ENCODE results near the gene MRPL42.
"Not testable (repeated sequence)": the region's sequence is repeated elsewhere in the genome, so short reads cannot be mapped to it uniquely, and the experiment has no call there.

Gene MRPL42

DNA sequence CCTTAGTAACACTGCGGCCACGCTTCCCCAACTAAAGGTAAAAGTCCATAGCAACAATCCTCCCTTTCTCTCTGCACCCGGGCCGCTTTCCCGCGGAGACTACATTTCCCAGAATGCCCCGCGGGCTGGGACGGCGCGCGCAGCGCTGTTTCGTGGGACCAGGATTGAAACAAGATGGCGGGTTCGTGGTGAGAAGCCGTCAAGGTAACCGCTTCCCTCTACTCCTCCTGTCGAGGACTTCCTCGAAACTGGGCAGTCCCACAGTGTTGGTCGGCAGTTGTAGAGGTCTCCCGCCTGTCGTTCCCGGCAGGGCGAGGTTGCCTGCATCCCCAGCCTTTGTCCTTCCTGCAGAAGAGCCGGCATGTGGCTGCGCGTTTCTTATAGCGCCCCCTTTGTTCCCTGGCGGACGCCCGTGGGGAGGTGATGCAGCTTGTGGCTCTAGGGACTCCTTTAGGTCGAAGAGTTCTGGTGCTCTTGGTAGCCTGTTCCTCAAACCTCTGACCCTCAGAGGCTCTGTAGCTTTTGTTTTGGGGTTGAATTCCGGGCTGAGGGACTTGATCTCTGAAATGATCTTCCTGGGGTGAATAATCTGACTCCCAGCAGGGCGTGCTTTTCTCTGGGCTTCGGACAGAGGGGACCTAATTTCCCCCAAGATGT, at the start of gene MRPL42:
Gene MRPL42 (plus strand): TSS at position 164 of the 657 bp plus-strand sequence. CDS start 1,772 bp downstream, outside the sequence.
- DNase-seq = peak; percentile 98

DNA sequence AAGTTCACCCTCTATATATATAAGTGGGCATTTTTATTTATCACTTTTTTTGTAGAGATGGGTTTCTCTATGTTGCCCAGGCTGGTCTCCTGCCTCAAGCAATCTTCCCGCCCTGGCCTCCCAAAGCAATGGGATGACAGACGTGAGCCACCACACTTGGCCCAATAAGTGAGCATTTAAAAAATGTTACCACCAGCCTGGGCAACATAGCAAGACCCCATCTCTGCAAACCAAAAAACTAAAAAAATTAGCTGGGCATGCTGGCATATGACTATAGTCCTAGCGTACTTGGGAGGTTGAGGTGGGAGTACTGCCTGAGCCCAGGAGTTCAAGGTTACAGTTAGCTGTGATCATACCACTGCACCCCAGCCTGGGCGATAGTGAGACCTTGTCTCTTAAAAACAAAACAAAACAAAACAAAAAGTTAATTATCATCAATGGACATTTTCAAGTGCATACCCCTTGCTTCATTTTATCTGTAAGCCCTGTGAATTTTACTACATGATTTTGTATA, 49.3 kb upstream of the MRPL42 start:
- DNase-seq = no peak

DNA sequence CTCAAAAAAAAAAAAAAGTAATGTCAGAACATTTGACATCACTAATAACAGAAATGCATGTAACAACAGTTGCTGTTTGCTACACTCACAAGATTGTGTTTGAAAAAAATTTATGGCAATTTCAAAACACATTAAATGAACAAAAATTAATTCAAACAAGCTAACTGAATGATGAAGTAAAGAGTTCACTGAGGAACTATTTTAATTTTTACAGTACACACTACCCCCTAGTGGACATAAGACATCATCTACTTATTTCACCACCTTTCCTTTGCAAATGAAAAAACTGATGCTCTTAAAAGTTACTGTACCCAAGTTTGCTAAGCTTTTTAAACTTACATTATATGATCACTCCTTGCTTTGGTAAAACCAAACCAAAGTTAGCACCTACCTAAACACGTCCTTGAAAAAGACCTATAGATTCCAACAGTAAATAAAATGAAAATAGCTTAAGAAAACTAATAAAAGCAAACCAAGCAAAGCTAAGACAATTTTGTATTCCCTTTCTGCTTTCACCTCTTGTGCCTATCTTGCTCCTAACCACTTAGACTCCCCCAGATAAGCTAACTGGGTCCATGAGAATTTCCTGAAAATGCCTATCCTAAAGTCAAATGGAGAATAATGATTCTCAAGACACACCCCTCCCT, 47.8 kb upstream of the MRPL42 start:
- no peak for DNase-seq

DNA sequence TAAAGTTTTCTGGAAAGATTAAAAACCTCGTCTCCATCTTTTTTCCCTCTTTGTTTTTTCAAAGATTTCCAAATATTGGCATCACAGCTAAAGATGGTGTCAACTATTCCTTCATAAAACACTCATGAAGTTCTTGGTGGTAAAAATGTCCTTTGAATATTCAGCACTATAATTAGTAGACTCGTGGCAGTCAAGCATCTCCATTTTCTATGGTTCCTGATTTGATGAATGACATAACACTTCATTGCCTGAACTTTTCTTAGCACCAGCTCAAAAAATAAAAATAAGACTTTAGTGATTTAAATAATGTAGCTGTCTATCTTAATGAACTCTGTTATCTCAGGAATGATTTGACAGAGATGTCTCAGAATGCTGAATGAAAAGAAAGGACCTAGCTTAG, 45.3 kb upstream of the MRPL42 start:
- DNase-seq = no peak

DNA sequence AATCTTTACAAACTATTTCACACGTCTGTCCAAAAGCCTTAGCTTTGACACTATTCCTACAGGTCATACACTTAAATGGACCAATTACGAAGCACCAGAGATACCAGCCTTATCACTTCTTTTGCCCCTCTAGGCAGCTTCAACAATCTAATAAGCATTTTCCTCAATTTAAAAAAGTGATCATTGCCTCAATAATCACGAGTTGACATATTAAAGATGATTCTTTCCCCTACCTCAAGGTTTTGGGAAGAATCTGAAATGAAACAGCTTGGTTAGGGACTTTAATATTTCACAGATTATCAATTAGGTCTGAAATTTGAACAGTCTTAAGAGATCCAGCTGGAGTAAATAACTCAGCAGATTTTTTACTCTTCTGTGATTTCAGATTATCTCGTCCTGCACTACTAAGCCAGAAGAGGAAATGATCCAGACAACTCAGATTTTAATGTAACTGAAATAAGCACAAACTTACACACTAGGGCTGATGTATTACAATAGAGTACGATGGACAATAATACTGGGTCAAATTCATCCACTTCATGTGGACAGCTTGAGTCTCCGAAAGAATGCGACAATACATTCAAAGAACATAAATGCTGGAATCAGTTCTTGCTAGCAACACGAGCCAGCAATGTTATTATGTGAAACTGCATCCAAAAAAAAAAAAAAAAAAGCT, 41.4 kb upstream of the MRPL42 start:
- no peak for DNase-seq

DNA sequence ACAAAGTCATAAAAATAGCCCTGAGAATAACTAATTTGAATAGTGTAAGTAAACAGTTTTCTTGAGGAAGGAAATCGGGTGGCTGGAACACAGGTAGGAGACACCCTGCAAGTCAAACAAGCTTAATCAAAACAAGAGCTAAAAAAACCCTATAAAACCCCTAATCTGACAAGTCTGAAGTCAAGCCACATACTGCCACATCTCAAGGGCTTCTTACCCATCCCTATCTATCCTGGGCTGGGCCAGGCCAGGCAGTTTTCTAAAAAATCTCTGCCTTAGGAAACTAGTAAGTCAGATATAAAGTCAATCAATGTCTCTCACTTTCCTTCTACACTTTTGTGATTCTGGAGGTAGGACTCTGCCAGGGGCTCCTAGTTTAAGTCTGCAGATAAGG, 40.9 kb upstream of the MRPL42 start:
- no peak for DNase-seq

DNA sequence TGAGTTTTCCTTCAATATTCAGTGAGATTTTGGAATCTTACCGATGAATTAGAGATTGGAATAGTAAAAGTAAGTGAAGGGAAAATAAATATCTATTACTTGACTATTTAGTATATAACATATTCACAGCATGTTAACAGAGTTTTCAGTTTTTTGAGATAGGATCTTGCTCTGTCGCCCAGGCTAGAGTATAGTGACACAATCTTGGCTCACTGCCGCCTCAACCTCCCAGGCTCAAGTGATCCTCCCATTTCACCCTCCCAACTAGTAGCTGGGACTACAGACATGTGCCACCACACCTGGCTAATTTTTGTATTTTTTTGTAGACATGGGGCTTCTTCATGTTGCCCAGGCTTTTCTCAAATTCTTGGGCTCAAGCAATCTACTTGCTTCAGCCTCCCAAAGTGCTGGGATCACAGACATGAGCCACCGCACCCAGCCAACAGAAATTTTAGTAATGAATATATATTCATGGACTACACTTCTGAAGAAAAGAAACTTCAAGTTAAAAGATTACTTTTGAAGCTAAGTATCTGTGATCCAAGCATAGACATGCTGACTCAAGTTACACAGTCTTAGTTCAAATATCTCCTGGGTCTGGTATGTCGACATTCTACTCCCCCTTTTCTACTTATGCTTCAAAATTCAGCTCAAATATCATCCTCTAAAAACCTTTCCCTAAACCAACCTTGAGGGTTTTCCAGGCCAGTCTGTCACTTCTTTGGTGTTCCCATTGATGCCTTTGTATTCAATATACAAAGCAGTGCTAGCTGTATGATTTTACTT, 39.3 kb upstream of the MRPL42 start:
- DNase-seq = no peak

DNA sequence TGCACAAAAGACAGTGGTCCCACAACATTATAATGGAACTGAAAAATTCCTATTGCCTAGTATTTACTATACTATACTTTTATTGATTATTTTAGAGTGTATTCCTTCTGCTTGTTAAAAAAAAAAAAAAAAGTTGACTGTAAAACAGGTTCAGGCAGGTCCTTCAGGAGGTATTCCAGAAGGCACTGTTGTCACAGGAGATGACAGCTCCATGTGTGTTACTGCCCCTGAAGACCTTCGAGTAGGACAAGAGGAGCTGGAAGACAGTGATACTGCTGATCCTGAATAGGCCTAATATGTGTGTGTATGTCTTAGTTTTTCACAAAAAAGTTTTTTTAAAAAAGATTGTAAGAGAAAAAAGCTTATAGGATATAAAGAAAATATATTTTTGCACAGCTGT, 37.9 kb upstream of the MRPL42 start:
- DNase-seq = no peak

DNA sequence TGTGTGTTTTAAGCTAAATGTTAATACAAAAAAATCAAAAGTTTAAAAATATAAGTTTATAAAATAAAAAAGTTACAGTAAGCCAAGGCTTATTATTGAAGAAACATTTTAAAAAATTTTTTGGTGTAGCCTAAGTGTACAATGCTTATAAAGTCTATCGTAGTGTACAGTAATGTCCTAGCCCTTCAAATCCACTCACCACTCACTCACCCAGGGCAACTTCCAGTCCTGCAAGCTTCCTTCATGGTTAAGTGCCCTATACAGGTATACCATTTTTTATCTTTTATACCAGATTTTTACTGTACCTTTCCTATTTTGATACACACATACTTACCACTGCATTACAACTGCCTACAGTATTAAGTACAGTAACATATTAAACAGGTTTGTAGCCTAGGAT, 37.5 kb upstream of the MRPL42 start:
- no peak for DNase-seq

DNA sequence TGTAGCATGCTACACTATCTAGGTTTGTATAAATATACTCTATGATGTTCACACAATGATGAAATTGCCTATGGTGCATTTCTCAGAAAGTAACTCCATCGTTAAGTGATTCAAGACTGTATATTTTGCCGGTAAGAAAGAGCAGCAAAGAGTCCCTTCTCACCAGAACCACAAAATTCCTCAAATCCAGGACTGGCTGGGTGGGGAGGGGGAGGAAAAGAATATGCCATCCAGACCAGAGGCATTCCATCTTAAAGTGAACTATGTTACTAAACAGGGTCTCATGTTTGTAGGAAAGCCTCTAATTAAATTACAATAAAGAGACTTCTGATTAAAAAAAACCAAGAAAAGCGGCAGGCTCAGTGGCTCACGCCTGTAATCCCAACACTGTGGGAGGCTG, 37.0 kb upstream of the MRPL42 start:
- no peak for DNase-seq

DNA sequence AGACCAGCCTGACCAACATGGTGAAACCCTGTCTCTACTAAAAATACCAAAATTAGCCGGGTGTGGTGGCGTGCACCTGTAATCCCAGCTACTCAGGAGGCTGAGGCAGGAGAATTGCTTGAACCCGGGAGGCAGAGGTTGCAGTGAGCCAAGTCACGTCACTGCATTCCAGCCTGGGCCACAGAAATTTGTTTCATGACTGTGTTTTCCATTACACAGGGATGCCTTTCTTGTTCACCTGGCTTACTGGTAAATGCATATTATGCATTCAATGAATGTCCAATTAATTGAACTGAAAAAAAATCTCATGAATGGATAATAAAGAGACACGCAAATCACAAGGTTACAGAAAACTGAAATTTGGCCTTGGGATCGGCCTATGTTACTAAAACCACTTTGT, 35.3 kb upstream of the MRPL42 start:
- DNase-seq = not testable (repeated sequence)

DNA sequence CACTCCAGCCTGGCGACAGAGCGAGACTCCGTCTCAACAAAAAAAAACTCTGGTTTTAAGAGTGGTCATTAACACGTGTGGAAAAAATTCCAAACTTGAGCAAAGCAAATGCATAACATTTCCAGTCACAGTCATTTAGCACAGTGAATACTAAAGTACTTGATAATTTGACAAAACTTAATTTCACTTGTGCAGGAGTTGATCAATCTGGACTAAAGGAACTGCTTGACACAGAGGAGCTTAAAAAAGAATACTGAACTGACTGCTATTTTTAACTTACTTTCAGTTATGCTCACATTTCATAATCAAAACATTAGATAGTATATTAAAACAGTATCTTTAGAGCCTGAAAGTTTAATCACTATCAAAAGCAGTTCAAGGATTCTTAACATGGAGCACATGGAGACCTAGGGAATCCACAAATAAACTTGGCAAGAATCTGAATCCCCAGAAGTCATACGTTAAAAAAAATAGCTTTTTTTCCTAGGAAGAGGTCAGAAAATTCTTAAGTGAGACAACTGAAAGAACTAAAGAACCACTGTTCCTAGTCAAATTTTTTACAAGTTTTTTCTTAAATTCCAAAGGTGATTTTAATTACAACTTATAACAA, 33.0 kb upstream of the MRPL42 start:
- no peak for DNase-seq

DNA sequence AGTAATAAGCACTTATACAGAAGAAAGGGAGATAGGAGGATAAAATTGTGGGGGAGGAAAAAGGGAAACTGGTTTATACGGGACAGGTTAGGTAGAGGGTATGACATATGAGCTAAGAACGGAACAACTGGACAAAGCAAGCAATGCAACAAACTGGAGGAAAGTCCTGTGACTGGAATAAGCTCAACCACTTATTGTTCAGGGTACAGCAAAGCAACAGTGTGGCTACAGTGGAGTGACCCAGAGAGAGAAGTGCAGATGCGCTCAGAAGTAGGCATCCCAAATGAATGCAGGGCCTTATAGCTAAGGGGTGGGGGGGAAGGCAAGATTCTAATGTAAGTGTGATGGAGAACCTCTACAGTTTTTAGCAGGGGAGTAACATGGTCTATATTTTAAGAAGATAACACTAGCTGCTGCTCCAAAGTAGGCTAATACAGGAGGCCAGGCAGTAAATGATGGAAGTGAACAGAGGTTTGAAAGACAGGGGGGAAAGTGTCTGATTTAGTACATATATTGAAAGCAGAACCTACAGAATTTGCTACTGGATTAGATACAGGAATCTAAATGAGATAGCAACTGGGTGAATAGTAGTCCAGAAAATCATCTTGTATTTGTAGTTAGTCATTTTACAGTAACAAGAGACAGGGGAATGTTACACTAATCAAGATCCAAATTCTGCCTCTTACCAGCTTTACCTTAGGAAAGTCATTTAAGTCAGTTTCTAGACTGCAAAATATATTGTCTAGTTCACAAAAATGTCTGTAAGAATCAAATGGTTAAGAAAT, 28.9 kb upstream of the MRPL42 start:
- no peak for DNase-seq

DNA sequence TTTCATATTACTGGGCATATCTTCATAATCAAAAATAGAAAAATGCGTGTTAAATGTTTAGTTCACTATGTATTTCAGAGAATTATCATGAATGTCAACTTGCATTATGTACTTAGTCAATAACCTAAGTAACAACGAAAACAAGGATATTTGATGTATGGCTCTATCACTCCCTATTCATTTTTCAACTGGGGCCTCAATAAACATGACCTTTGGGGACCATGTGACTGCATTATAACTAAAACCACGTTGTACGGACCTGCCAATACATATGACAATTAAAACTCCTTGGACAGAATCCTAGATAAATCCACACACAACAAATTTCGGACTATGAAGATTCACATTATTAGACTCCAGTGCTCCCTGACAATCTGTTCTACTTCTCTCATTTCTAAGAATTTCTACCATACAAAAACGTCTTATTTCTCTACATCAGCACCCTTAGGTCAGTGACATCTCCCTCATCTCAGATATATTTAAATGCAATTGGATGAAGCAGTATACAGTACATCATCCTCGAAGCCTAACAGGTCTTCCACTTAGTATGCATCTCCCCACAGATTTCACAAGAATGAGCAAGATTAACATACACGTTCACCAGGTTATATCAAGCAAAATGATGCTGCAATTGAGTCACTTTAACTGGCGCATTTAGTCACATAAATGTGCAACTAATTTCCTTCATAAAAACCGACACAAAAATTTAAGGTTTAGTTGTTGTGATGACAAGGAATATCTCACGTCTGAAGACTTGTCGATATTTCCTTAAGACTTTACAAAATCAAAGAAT, 27.1 kb upstream of the MRPL42 start:
- DNase-seq = no peak

DNA sequence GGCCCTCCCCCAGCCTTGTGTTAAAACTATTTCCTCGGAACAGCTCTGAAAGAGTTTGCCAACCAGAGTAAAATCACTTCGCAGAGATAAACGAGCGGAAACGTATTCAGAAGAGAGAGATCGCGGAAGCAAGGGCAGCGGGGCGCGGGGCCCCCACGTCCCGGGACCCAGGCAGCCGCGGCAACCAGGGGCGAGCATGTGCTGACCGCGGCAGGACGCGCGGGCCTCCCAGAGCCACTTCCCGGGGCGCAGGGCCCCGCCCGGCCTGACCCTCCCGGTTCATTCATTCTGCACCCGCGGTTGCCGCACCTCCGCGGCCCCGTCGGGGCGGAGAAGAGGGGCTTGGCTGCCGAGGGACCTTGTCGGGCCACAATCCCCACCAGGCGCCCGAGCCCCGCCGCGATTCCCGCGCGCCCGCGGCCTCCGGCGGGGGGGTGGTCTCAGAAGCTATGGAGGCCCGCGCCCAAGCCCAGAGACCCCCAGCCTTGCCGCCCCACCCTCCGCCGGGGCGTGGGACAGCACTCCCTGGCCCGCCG, 26.2 kb upstream of the MRPL42 start:
- peak; percentile 73 for DNase-seq

DNA sequence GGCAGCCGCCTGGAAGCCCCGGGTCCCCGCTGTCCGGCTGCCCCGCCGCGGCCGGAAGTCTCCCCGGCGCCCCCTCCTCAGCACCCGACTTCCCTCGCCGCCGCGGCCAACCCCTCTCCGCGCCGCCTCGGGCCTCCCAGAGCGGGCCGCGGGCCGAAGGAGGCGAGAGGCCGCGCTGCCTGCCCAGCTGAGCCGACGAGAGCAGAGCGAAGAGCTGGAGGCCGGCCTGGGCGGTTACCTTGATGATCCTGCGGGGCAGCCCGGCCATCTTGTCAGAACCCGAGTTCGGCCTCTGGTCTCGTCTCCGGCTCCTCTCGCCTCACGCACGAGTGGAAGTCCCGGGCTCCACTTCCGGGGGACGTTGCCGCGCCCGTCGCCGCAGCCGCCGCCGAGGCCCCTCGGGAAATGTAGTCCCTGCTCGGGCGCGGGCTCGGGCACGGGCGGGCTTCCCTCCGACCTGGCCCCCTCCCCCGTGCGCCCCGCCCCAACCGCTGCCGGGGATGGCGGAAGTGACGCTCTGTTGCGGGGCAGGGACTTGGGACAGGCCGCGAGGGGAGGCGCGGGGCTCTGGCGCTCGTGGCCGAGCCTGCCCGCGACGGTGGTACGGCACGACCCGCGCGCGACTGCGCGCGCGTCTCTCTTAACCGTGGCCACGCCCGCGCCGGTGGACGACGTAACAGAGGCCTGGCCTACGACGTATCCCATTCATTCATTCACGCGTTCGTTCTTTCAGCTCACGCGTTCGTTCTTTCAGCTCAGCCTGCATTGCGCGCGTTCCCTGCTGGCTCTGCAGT, 25.5 kb upstream of the MRPL42 start, which contains the start of gene UBE2N:
Gene UBE2N (minus strand): TSS at position 331 of the 794 bp plus-strand sequence. CDS start 63 bp downstream, at position 268.
- DNase-seq = peak; percentile 98

DNA sequence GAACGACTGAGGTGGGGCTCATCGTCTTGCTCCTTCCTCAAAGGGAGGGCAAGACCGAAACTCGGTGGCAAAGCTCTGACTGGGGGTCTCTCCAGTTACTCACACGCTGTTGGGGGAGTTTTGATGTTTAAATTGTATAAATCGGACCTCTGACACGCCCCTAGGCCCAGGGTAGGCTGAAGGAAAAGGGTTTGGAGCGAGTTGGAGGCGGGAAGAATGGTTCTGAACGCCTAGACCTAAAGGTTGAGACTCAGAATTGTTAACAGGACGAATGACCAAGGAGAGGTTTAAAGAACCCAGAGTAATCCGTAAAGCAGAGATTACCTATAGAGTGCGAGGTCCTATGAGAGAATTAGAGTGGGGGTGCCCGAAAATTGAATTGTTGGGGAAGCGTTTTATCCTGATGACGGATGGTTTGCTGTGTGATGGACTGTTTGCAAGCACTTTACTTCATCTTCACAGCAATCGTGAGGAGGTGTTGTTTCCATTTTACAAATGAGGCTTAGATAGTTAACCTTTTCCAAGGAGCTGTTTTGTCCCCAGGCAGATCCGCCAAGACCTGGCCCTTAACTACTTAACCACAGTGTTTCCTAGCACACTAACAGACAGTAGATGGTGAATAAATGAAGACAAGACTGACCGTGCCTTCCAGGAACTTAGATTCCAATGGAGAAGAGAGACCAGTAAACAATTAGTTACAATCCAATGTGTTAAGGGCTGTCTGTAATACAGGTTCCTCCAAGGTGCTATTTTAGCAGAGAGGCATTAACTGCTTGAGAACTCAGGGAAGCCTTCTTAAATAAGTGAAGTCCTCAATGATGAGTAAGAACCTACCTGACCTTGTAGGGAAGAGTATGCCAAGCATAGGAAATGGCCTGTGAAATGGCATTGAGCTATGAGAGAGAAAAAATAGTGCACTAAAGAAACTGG, 24.6 kb upstream of the MRPL42 start:
- DNase-seq = no peak

DNA sequence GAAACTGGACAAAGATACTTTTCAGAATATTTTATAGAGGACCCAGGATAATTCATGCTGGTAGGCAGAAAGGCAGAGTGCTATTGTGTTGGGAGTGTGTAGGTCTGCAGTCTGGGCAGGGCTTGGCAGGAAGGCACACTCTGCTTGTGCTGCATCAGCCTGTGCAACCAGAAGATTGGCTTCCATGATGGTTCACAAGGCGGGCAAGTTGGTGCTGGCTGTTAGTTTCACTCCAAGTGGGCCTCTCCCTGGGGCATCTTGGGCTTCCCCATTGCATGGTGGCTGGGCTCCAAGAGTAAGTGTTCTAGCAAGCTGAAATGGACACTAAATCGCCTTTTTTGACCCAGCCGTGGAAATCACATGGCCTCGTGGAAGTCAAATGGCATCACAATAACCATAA, 23.7 kb upstream of the MRPL42 start:
- DNase-seq = no peak
